WTC11 (cell line): ENCODE results near the gene MOB2. TPM values are rescaled to one million over a fixed set of nuclear protein-coding genes. Genes with fewer than 3 reads are reported as not detected.

Source experiments
- ATAC-seq: fragments of 200-7000 bp; cut with Tn5 transposase; 2 replicates; pipeline ENCODE4 v1.10.0; 2021; ENCODE audit warnings: mild to moderate bottlenecking, moderate library complexity
- CTCF ChIA-PET: fragments of 300-600 bp; sonication (Branson Sonifier 250); formaldehyde crosslinking; loops from one replicate; lab custom pipeline; 2021; ENCODE audit warnings: antibody characterized with exemption; lab: Charles Lee
- POLR2A ChIA-PET: fragments of 350-600 bp; sonication (Branson Sonifier 250); formaldehyde crosslinking; loops from one replicate; lab custom pipeline; 2021; ENCODE audit warnings: antibody characterized with exemption; lab: Charles Lee
- DNase-seq: peaks from one replicate; pipeline ENCODE4 v3.0.0; 2021; ENCODE audit warnings: low spot score
- H3K27ac Mint-ChIP-seq: 2 replicates; pipeline ENCODE4 v1.8.0; 2021; ENCODE audit warnings: mixed read lengths
- H3K27me3 Mint-ChIP-seq: 2 replicates; pipeline ENCODE4 v1.8.0; 2021; ENCODE audit warnings: low read depth, mild to moderate bottlenecking, moderate library complexity, mixed read lengths
- H3K36me3 Mint-ChIP-seq: 2 replicates; pipeline ENCODE4 v1.8.0; 2021; ENCODE audit warnings: mixed read lengths
- H3K4me1 Mint-ChIP-seq: 2 replicates; pipeline ENCODE4 v1.8.0; 2022; ENCODE audit warnings: mixed read lengths
- H3K4me3 Mint-ChIP-seq: 2 replicates; pipeline ENCODE4 v1.8.0; 2021; ENCODE audit warnings: mild to moderate bottlenecking, moderate library complexity, mixed read lengths
- H3K9me3 Mint-ChIP-seq: 2 replicates; pipeline ENCODE4 v1.8.0; 2021; ENCODE audit warnings: mixed read lengths
- ELF4 ChIP-seq: sonication (generic); formaldehyde crosslinking; IDR thresholded peaks from 2 replicates; pipeline ENCODE4 v1.8.1; 2022; ENCODE audit warnings: low read depth, mild to moderate bottlenecking, moderate library complexity, missing genetic modification reagents
- NR2C2 ChIP-seq: sonication (generic); formaldehyde crosslinking; IDR thresholded peaks from 2 replicates; pipeline ENCODE4 v1.8.0; 2022; ENCODE audit warnings: mild to moderate bottlenecking, missing genetic modification reagents
- SMAD3 ChIP-seq: sonication (generic); formaldehyde crosslinking; IDR thresholded peaks from 2 replicates; pipeline ENCODE4 v1.8.0; 2022; ENCODE audit warnings: missing genetic modification reagents, mild to moderate bottlenecking, borderline replicate concordance
- TCF7 ChIP-seq: sonication (generic); formaldehyde crosslinking; IDR thresholded peaks from 2 replicates; pipeline ENCODE4 v1.8.0; 2022; ENCODE audit warnings: mild to moderate bottlenecking, low read depth, missing genetic modification reagents, moderate library complexity
- ZNF121 ChIP-seq: sonication (generic); formaldehyde crosslinking; IDR thresholded peaks from 2 replicates; pipeline ENCODE4 v1.8.0; 2023; ENCODE audit warnings: missing genetic modification reagents
- ZNF423 ChIP-seq: fragments of 250-450 bp; sonication (Bioruptor Pico); IDR thresholded peaks from 2 replicates; pipeline ENCODE4 v2.1.2; 2022; ENCODE audit warnings: mild to moderate bottlenecking, moderate library complexity
- ZNF532 ChIP-seq: fragments of 250-450 bp; sonication (Bioruptor Pico); IDR thresholded peaks from 2 replicates; pipeline ENCODE4 v1.9.0; 2021; ENCODE audit warnings: mild to moderate bottlenecking, borderline replicate concordance
- ZNF671 ChIP-seq: fragments of 250-450 bp; sonication (Bioruptor Pico); IDR thresholded peaks from 2 replicates; pipeline ENCODE4 v1.8.0; 2021; ENCODE audit warnings: mild to moderate bottlenecking
- total RNA-seq: library from RNA; stranded (reverse); gene quantifications from 3 replicates; pipeline ENCODE4 v1.2.3, GENCODE V29; 2021
- TF ChIP-seq, protein P1 (sequence below): fragments of 250-450 bp; sonication (Bioruptor Pico); IDR thresholded peaks from 2 replicates; pipeline ENCODE4 v1.9.0; 2021; ENCODE audit warnings: mild to moderate bottlenecking
- TF ChIP-seq, protein P2 (sequence below): sonication (generic); formaldehyde crosslinking; IDR thresholded peaks from 2 replicates; pipeline ENCODE4 v1.8.0; 2023; ENCODE audit warnings: missing genetic modification reagents
- TF ChIP-seq, protein P3 (sequence below): fragments of 250-450 bp; sonication (Bioruptor Pico); IDR thresholded peaks from 2 replicates; pipeline ENCODE4 v2.1.2; 2022; ENCODE audit warnings: mild to moderate bottlenecking, moderate library complexity
- TF ChIP-seq, protein P4 (sequence below): sonication (generic); formaldehyde crosslinking; IDR thresholded peaks from 2 replicates; pipeline ENCODE4 v1.8.1; 2023; ENCODE audit warnings: mild to moderate bottlenecking, missing genetic modification reagents, moderate library complexity
- TF ChIP-seq, protein P5 (sequence below): sonication (generic); formaldehyde crosslinking; IDR thresholded peaks from 2 replicates; pipeline ENCODE4 v1.8.1; 2022; ENCODE audit warnings: mild to moderate bottlenecking, missing genetic modification reagents, moderate library complexity, borderline replicate concordance

Gene MOB2
- total RNA-seq, 1 experiment from 2014 or later: 21.7 TPM

- no peak for DNase-seq
- CTCF ChIA-PET: interaction anchor here (1.1 to 1.6 kb wide), 2 partner anchors 8 to 59 kb away, joined by 3 to 5 read pairs; no protein-coding TSS in a partner anchor
- no peaks in the 10 kb centered on the region for H3K27me3 Mint-ChIP-seq
- ATAC-seq: no peak
- no peaks in the 10 kb centered on the region for H3K9me3 Mint-ChIP-seq
- H3K27ac Mint-ChIP-seq: no peak overlapping the region
- H3K4me1 Mint-ChIP-seq: no peaks in the 10 kb centered on the region
- no peak overlapping the region for H3K4me3 Mint-ChIP-seq
- no peaks in the 10 kb centered on the region for H3K36me3 Mint-ChIP-seq
- TF ChIP-seq ZNF121 (CRISPR knock-in tag) (no peak), NR2C2 (CRISPR knock-in tag) (no peak), TCF7 (CRISPR knock-in tag) (no peak)
- TF ChIP-seq, protein P1, sequence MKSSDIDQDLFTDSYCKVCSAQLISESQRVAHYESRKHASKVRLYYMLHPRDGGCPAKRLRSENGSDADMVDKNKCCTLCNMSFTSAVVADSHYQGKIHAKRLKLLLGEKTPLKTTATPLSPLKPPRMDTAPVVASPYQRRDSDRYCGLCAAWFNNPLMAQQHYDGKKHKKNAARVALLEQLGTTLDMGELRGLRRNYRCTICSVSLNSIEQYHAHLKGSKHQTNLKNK (CRISPR knock-in tag): no peak
- TF ChIP-seq, all 79 proteins: peak for 0
- POLR2A ChIA-PET: no interaction called here
These were observed 30.4 kb downstream of the MOB2 start for GRCh38 chr11:1456176-1456575.

GRCh38 chr11:1455763-1456060, 30.9 kb downstream of the MOB2 start:
- TF ChIP-seq ZNF532 (no peak), SMAD3 (CRISPR knock-in tag) (no peak), ZNF671 (CRISPR knock-in tag) (no peak)
- TF ChIP-seq, protein P2, sequence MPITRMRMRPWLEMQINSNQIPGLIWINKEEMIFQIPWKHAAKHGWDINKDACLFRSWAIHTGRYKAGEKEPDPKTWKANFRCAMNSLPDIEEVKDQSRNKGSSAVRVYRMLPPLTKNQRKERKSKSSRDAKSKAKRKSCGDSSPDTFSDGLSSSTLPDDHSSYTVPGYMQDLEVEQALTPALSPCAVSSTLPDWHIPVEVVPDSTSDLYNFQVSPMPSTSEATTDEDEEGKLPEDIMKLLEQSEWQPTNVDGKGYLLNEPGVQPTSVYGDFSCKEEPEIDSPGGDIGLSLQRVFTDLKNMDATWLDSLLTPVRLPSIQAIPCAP (CRISPR knock-in tag): no peak
- TF ChIP-seq, protein P3, sequence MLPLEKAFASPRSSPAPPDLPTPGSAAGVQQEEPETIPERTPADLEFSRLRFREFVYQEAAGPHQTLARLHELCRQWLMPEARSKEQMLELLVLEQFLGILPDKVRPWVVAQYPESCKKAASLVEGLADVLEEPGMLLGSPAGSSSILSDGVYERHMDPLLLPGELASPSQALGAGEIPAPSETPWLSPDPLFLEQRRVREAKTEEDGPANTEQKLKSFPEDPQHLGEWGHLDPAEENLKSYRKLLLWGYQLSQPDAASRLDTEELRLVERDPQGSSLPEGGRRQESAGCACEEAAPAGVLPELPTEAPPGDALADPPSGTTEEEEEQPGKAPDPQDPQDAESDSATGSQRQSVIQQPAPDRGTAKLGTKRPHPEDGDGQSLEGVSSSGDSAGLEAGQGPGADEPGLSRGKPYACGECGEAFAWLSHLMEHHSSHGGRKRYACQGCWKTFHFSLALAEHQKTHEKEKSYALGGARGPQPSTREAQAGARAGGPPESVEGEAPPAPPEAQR (CRISPR knock-in tag): no peak
- Mint-ChIP-seq H3K9me3 (no peaks in the 10 kb centered on the region), H3K4me3 (no peak overlapping the region), H3K27ac (no peak overlapping the region), H3K4me1 (no peaks in the 10 kb centered on the region), H3K36me3 (no peaks in the 10 kb centered on the region), H3K27me3 (no peaks in the 10 kb centered on the region)
- CTCF ChIA-PET: interaction anchor here (0.6 to 1.6 kb wide), 2 partner anchors 13 to 59 kb away, joined by 3 to 5 read pairs; no protein-coding TSS in a partner anchor
- ATAC-seq (no peak), DNase-seq (no peak)
- POLR2A ChIA-PET: no interaction called here

DNA sequence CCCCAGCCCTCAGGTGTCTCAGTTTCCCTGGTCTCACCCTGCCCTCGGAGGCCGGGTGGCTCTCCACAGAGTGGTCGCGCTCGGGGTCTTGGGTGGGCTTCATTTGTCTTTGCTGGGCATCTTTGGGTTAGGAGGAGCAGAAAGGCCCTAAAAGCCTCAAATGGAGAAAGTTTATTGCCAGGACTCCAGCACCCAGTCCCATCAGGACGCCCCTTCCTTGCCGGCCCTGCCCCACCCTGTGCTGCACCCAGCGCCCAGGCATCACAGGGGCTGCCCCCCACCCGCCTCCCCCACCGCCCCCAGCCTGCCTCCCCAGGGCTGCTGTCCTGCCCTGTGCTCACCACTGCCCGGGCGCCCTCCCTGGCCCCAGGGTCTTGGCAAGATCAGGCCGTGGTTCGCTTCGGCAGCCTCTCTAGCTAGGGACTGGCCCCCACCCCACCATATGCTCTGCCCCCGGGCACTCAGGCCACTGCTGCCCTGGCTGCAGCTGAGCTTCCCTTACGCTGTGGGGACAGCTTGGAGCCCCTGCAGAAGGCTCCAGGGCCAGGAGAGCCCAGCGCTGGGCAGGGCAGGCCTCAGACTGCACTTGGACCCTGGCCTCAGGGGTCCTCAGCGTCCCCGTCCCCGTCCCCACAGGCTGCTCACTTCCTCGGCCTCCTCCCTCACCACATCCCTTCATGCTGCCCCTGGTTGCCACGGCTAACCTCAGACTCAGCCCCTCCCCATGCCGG, 31.4 kb downstream of the MOB2 start:
- DNase-seq (no peak), ATAC-seq (no peak)
- Mint-ChIP-seq H3K9me3 (no peaks in the 10 kb centered on the region), H3K27ac (no peak overlapping the region), H3K4me1 (no peaks in the 10 kb centered on the region), H3K36me3 (no peaks in the 10 kb centered on the region), H3K27me3 (no peaks in the 10 kb centered on the region), H3K4me3 (no peak overlapping the region)
- CTCF ChIA-PET: interaction anchor here (0.6 to 1.6 kb wide), 3 partner anchors 14 to 119 kb away, joined by 3 to 5 read pairs (median 3); no protein-coding TSS in a partner anchor
- POLR2A ChIA-PET: no interaction called here
- TF ChIP-seq ELF4 (CRISPR knock-in tag) (no peak), ZNF423 (CRISPR knock-in tag) (no peak)
- TF ChIP-seq, protein P4, sequence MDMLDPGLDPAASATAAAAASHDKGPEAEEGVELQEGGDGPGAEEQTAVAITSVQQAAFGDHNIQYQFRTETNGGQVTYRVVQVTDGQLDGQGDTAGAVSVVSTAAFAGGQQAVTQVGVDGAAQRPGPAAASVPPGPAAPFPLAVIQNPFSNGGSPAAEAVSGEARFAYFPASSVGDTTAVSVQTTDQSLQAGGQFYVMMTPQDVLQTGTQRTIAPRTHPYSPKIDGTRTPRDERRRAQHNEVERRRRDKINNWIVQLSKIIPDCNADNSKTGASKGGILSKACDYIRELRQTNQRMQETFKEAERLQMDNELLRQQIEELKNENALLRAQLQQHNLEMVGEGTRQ (CRISPR knock-in tag): no peak
- TF ChIP-seq, protein P5, sequence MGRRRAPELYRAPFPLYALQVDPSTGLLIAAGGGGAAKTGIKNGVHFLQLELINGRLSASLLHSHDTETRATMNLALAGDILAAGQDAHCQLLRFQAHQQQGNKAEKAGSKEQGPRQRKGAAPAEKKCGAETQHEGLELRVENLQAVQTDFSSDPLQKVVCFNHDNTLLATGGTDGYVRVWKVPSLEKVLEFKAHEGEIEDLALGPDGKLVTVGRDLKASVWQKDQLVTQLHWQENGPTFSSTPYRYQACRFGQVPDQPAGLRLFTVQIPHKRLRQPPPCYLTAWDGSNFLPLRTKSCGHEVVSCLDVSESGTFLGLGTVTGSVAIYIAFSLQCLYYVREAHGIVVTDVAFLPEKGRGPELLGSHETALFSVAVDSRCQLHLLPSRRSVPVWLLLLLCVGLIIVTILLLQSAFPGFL: no peak
